ENCODE data around the gene DACH1. TPM values are rescaled to one million over a fixed set of nuclear protein-coding genes. Genes with fewer than 3 reads are reported as not detected.

DACH1 gene
- total and polyA plus RNA-seq, 2 of the 8 experiments (the other 6 are each of a cell fraction or from before 2014, with no cell fraction given): 0.12 to 0.67 TPM

GRCh38 chr13:71913717-71914116 lies 46.7 kb upstream of the DACH1 start (continued):
- TF ChIP-seq RNF2 (IDR thresholded peaks at IDR 0.05; ENCODE audit: borderline replicate concordance, low read depth, low read length, missing control alignments, poor library complexity, severe bottlenecking) (no peak), EGR1 (IDR thresholded peaks at IDR 0.05; ENCODE audit: borderline replicate concordance, low read depth, low read length) (no peak), ASH2L (IDR thresholded peaks at IDR 0.05; ENCODE audit: low read length) (no peak)

Measured in H1 (cell line).